Thyroid gland (tissue), 4 donors: ENCODE data around the gene DYNLT1. TPM values are rescaled to one million over a fixed set of nuclear protein-coding genes. Genes with fewer than 3 reads are reported as not detected.
"Not testable (repeated sequence)": the region's sequence is repeated elsewhere in the genome, so short reads cannot be mapped to it uniquely, and the experiment has no call there.

Experiments
- DNase-seq, 2 donors: peaks; one replicate each; pipeline ENCODE4 v3.0.0-alpha.2; 2019
- H3K27ac ChIP-seq, 3 donors: fragments of 200-600 bp; sonication (generic); 1 replicate in 2 of 3; 2 replicates in 1 of 3; pipeline ENCODE4 v1.5.1; 2016 to 2019; ENCODE audit warnings: mild to moderate bottlenecking in 1 of 3, moderate library complexity in 1 of 3
- H3K27me3 ChIP-seq: fragments of 200-600 bp; sonication (generic); one replicate; pipeline ENCODE4 v1.5.1; 2019
- H3K36me3 ChIP-seq, 2 donors: fragments of 200-600 bp; sonication (generic); one replicate each; pipeline ENCODE4 v1.5.1; 2016 to 2019
- H3K4me1 ChIP-seq, 2 donors: fragments of 200-600 bp; sonication (generic); one replicate each; pipeline ENCODE4 v1.5.1; 2017 to 2019
- H3K4me3 ChIP-seq, 3 donors: fragments of 200-600 bp; sonication (generic); replicated peaks in 1 of 3; 1 replicate in 2 of 3; 2 replicates in 1 of 3; pipeline ENCODE4 v1.5.1; 2016; ENCODE audit warnings: mild to moderate bottlenecking in 1 of 3
- H3K9me3 ChIP-seq: fragments of 200-600 bp; sonication (generic); one replicate; pipeline ENCODE4 v1.5.1; 2017
- POLR2A ChIP-seq, 2 donors: fragments of 450-650 bp; IDR thresholded peaks; one replicate each; pipeline ENCODE4 v1.6.1; 2017; ENCODE audit warnings: antibody characterized with exemption in 2 of 2, mild to moderate bottlenecking in 2 of 2, moderate library complexity in 1 of 2
- WGBS, 2 donors: methylation state at CpG; one replicate each; pipeline ENCODE4 v1.1.5; 2017; 5-methylcytosine and 5-hydroxymethylcytosine counted together
- intact Hi-C: fragments of 100-400 bp; cut with DNase I; formaldehyde crosslinking; loops from one replicate; pipeline ENCODE4 v1.15.1; 2023
- total RNA-seq, 4 donors: library from RNA; depleted of rRNA; stranded (reverse); fragments of >200 nt; gene quantifications; one replicate each; pipeline ENCODE4 v1.2.3, GENCODE V29; 2016
- TF ChIP-seq, protein P1 (sequence below), 6 experiments: fragments of 200-600 bp in 3 of 6; fragments of 450-650 bp in 3 of 6; sonication (generic) in 3 of 6; IDR thresholded peaks; one replicate each; pipeline ENCODE4 v1.5.1; 2016 to 2019; ENCODE audit warnings: antibody characterized with exemption in 6 of 6, mild to moderate bottlenecking in 2 of 6, inconsistent platforms in 1 of 6, moderate library complexity in 1 of 6

DYNLT1 gene
- total RNA-seq, 4 donors from 2014 or later, result 76.6 to 113 (median 93.4) TPM

DNA sequence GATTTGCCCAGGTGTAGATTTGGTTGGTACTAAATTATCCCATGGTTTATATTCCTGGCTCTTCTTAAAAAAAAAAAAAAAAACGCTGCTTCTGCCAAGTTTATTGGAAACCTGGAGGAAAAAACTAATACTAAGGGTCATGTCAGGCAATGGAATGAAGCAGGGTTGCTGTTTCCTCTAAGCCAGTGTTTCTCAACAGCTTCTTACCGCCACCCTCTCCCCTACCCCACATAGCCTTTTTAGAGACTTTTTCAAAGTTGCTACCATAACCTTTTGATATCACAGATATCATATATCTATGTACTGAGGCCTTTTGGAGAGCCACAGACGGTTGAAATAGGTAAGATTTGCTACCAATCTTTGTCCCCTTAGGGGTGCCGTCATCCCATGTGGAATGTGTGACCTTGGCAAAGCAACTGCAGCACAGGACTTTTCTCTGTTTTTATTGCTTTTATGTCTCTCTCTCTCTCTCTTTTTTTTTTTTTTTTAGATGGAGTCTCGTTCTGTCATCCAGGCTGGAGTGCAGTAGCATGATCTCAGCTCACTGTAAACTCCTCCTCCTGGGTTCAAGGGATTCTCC lies 40.3 kb upstream of the DYNLT1 start:
- Histone ChIP-seq H3K4me3 (no peak overlapping the region), H3K36me3 (no peaks in the 10 kb centered on the region), H3K27ac (peak overlapping the region; percentile 75 to 86 (median 81)), H3K27me3 (no peaks in the 10 kb centered on the region), H3K9me3 (no peaks in the 10 kb centered on the region), H3K4me1 (peaks cover 40% of the 10 kb centered on the region in 2 donors)
- 33 to 34% methylated on average over 5 of the region's 5 CpGs for WGBS, 2 donors
- intact Hi-C loops, result no loop called here
- no peak for TF ChIP-seq POLR2A (IDR thresholded peaks at IDR 0.05)
- TF ChIP-seq, protein P1, sequence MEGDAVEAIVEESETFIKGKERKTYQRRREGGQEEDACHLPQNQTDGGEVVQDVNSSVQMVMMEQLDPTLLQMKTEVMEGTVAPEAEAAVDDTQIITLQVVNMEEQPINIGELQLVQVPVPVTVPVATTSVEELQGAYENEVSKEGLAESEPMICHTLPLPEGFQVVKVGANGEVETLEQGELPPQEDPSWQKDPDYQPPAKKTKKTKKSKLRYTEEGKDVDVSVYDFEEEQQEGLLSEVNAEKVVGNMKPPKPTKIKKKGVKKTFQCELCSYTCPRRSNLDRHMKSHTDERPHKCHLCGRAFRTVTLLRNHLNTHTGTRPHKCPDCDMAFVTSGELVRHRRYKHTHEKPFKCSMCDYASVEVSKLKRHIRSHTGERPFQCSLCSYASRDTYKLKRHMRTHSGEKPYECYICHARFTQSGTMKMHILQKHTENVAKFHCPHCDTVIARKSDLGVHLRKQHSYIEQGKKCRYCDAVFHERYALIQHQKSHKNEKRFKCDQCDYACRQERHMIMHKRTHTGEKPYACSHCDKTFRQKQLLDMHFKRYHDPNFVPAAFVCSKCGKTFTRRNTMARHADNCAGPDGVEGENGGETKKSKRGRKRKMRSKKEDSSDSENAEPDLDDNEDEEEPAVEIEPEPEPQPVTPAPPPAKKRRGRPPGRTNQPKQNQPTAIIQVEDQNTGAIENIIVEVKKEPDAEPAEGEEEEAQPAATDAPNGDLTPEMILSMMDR (IDR thresholded peaks at IDR 0.05), result no peak
- DNase-seq, result peak in 1 of 2 donors; percentile 37

DNA sequence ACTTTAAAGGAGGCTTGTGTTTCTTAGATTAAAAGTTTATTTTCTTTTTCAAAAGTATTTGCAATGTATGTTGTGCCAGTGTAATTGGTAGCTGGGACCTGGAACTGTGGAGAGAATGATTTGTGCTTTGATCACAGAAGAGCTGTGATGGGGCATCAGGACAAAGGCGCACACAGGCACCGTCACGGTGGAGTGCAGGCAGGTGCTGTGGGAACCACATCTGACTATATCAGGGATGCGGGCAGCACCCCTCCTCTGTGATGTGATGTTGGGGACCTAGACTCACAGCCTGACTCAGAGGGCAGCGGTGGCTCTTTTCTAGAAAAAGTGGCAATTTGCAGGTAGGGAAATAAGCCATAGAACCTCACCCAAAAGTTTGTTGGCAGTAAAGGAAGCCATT lies 39.8 kb upstream of the DYNLT1 start:
- H3K27me3 ChIP-seq, result no peaks in the 10 kb centered on the region
- no peaks in the 10 kb centered on the region for H3K36me3 ChIP-seq
- H3K9me3 ChIP-seq, result no peaks in the 10 kb centered on the region
- no peak for DNase-seq
- intact Hi-C loops, result no loop called here
- no peak for TF ChIP-seq POLR2A (IDR thresholded peaks at IDR 0.05)
- TF ChIP-seq, protein P1 (IDR thresholded peaks at IDR 0.05), result no peak
- peak overlapping the region; percentile 75 to 86 (median 81) for H3K27ac ChIP-seq
- 91 to 92% methylated on average over 5 of the region's 5 CpGs for WGBS, 2 donors
- H3K4me3 ChIP-seq, result no peak overlapping the region
- peaks cover 41 to 43% of the 10 kb centered on the region in 2 donors for H3K4me1 ChIP-seq

DNA sequence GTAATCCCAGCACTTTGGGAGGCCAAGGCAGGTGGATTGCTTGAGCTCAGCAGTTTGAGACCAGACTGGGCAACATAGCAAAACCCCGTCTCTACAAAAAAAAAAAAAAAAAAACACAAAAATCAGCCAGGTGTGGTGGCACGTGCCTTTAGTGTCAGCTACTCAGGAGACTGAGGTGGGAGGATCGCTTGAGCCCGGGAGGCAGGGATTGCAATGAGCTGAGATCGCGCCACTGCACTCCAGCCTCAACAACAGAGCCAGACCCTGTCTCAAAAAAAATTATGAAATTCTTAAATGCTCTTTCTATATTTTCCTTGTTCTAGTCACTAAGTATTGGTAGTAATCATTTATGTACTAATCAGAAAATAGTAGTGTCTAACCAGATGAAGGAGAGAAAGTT lies 35.9 kb upstream of the DYNLT1 start:
- Histone ChIP-seq H3K27ac (peak overlapping the region; percentile 42 to 65 (median 64)), H3K27me3 (no peaks in the 10 kb centered on the region), H3K9me3 (no peaks in the 10 kb centered on the region), H3K4me3 (no peak overlapping the region), H3K4me1 (peaks cover 24 to 26% of the 10 kb centered on the region in 2 donors), H3K36me3 (no peaks in the 10 kb centered on the region)
- DNase-seq, result peak; percentile 63 to 75
- intact Hi-C loops, result no loop called here
- WGBS, 2 donors, result 46 to 55% methylated on average over 6 of the region's 6 CpGs
- TF ChIP-seq POLR2A (IDR thresholded peaks at IDR 0.05), result no peak
- TF ChIP-seq, protein P1 (IDR thresholded peaks at IDR 0.05), result no peak

DNA sequence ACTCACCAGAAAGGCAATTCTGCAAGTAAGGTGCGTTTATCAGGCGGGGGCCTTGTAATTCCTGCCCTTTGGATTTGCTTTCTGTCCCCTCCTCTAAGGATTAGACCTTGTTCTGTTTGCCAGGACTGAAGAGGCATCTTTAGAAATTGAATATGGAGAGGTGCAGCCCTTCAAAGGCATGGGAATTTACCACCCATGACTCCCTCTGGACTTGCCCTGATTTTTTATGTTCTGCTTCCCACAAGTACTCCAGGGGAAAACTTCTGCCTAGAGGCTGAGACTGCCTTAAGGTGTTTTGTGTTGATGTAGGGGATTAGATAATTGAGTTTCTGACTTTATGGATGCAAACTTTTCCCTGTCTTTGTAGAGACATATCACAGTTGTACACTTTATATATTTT lies 35.5 kb upstream of the DYNLT1 start:
- H3K27ac ChIP-seq, result peak overlapping the region; percentile 42 to 65 (median 64)
- intact Hi-C loops, result no loop called here
- TF ChIP-seq POLR2A (IDR thresholded peaks at IDR 0.05), result no peak
- TF ChIP-seq, protein P1 (IDR thresholded peaks at IDR 0.05), result no peak
- H3K36me3 ChIP-seq, result no peaks in the 10 kb centered on the region
- 78 to 84% methylated on average over 2 of the region's 2 CpGs for WGBS, 2 donors
- no peak for DNase-seq
- peaks cover 20 to 21% of the 10 kb centered on the region in 2 donors for H3K4me1 ChIP-seq
- H3K27me3 ChIP-seq, result no peaks in the 10 kb centered on the region
- no peaks in the 10 kb centered on the region for H3K9me3 ChIP-seq
- H3K4me3 ChIP-seq, result no peak overlapping the region

DNA sequence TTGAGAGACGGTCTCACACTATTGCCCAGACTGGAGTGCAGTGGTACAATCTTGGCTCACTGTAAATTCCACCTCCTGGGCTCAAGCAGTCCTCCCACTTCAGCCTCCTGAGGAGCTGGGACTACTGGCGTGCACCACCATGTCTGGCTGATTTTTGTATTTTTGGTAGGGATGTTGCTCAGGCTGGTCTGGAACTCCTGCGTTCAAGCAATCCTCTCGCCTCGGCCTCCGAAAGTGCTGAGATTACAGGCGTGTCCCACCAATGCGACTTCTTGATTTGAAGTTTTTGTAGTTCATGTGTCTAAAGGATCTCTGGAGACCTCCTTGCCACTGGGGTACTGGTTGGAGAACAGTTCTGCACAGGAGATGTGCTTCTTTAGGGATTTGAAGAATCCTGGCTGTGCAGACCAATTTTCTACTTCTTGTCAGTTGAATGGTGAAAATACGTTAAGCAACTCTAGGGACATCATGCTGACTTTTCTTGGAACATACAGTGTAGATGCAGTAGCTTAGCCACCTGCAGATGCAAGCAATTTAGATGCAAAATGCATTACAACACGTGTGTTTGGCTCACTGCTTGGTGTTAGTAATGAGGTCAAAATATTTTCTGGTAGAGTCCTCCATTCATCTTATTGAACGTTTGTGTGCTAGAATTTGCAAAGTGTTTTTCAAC lies 33.5 kb upstream of the DYNLT1 start:
- WGBS, 2 donors, result 81 to 92% methylated on average over 10 to 11 of the region's 11 CpGs
- no peak for TF ChIP-seq POLR2A (IDR thresholded peaks at IDR 0.05)
- TF ChIP-seq, protein P1 (IDR thresholded peaks at IDR 0.05), result no peak
- no peak overlapping the region for H3K4me3 ChIP-seq

DNA sequence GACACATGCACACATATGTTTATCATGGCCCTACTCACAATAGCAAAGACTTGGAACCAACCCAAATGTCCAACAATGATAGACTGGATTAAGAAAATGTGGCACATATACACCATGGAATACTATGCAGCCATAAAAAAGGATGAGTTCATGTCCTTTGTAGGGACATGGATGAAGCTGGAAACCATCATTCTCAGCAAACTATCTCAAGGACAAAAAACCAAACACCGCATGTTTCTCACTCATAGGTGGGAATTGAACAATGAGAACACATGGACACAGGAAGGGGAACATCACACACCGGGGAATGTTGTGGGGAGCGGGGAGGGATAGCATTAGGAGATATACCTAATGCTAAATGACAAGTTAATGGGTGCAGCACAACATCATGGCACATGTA lies 32.6 kb upstream of the DYNLT1 start:
- H3K4me1 ChIP-seq, result peaks cover 23 to 27% of the 10 kb centered on the region in 2 donors
- H3K27ac ChIP-seq, H3K9me3 ChIP-seq, H3K36me3 ChIP-seq, H3K4me3 ChIP-seq, H3K27me3 ChIP-seq, DNase-seq, intact Hi-C loops: not testable (repeated sequence)
- WGBS, 2 donors, result 96 to 99% methylated on average over 3 of the region's 3 CpGs

More for the DNA sequence above, 33.5 kb upstream of the DYNLT1 start:
- no peak for DNase-seq
- H3K36me3 ChIP-seq, result no peaks in the 10 kb centered on the region
- H3K27ac ChIP-seq, result no peak overlapping the region
- intact Hi-C loops, result no loop called here
- peaks cover 15 to 19% of the 10 kb centered on the region in 2 donors for H3K4me1 ChIP-seq
- H3K27me3 ChIP-seq, result no peaks in the 10 kb centered on the region
- H3K9me3 ChIP-seq, result no peaks in the 10 kb centered on the region
